Activated CD4-positive, alpha-beta T cell treated with anti-CD3 and anti-CD28 coated beads, Interleukin-2, amount 50 U/mL, for 48 hours (primary cell): ENCODE data around the gene PLCL2.

Experiments used
- DNase-seq, 2 experiments: peaks; one replicate each; pipeline ENCODE4 v3.0.0-alpha.2; 2020

The PLCL2 gene

DNA sequence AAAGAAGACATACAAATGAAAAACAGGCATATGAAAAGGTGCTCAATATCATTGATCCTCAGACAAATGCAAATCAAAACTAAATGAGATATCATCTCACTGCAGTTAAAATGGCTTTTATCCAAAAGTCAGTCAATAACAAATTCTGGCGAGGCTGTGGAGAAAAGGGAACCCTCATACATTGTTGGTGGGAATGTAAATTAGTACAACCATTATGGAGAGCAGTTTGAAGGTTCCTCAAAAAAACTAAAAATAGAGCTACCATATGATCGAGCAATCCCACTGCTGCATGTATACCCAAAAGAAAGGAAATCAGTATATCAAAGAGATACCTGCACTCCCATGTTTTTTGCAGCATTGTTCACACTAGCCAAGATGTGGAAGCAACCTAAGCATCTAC, 165.8 kb downstream of the PLCL2 start:
- DNase-seq, result no peak

DNA sequence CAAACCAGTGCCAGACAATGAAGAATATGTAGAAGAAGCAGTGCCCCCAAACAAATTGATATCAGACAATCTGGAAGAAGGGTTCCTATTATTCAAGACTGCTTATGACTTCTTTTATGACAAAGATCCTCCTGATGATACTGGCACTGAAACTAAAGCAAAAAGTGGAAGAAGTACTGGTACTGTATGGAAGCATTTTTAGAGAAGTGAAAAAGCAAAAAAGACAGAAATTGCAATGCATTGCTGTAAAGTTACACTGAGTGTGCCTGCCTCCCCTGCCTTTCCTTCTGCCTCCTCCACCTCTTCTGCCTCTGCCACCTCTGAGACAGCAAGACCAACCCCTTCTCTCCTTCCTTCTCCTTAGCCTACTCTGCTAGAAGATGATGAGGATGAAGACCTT, 167.6 kb downstream of the PLCL2 start:
- no peak for DNase-seq

DNA sequence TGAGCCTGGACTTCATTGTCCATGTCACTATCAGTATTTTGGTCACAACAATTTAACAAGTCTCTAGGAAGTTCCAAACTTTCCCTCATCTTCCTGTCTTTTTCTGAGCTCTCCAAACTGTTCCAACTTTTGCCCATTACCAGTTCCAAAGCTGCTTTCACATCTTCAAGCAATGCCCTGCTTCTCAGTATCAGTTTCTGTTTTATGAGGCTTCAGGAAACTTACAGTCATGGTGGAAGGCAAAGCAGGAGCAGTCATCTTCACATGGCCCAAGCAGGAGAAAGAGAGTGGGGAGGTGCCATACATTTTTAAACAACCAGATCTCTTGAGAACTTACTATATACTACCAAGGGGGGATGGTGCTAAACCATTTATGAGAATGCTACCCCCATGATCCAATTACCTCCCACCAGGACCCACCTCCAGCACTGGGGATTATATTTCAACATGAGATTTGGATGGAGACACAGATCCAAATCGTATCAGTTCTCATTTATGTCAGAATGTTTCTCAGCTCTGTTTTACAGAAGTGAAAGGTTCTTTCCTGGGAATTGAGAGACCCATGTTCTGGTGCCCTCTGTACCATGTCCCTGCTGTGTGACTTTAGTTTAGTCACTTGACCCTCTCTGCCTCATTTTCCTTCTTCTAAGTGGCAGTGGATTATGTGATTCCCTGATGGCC, 169.7 kb downstream of the PLCL2 start:
- DNase-seq, result no peak

DNA sequence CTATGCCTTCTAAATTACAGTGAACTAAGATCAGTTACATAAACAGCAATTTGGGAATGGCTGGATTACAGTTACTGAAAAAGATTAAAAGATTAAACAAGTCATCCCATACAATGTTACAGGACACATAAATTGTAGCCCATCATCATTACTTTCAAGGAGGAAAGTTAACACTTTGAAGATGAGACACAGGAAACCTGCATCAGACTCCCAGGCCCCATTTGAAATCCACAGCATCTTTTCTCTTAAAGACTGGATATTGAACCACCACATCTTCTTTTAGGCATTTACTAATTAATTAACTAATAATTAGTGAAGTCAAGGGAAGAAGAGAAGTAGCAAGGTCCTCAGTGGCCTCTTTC, 170.2 kb downstream of the PLCL2 start:
- DNase-seq, result no peak

DNA sequence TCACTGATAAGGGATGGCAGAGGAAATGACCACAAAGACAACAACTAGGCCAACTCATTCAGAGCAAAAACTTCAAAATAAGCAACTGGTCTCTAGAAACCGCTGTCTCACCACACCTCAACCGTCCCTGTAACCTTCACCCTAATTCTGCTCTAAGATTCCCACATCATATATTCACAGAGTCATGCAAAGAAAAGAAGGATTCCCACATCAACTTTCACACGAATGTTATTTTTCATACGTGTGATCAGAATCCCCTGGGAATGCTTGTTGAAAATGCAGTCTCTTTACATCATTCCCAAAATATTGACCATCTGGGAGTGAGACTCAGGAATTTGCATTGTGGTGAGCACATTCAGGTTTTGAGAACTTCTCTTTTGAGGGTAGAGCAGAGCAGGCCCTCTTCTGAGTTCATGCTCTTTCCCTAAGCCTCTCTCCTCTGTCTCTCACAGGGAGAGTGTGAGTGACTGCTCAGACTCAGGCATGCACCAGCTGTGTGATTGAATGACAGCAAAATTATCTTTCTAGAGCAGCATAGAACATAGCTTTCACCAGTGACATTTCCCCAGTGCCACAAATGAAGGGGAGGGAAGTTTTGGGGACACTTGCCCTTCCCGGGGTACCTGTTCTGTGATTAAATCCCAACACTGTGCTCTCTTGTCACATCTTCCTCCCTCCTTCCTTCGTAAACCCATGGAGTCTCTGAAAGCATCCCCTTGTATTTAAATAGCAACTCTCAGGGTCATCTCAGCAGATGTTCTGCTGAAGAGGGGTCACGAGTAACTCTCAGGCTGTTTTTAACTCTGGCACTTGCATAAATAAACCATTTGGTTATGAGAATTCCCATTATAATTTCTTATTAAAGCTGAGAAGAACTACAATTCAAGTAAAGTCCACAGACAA, 170.9 kb downstream of the PLCL2 start:
- no peak for DNase-seq

DNA sequence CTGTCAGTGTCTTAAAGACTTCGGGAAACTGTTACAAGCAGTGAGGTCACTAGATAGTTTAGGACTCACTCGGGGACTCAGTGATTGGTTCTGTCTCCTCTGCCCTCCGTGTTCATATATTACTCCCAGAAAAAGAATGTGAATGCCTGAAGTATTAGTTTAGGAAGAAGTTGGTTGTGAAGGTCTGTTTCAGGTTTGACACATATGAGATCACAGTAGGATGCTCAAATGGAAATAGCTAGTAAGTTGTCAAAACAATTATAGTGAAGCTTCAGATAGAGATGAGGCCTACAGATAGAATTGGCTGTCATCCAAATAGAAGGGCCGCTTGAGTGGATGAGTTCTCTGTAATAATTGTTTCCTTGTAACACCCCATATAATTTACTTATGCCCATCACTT, 172.6 kb downstream of the PLCL2 start:
- no peak for DNase-seq

DNA sequence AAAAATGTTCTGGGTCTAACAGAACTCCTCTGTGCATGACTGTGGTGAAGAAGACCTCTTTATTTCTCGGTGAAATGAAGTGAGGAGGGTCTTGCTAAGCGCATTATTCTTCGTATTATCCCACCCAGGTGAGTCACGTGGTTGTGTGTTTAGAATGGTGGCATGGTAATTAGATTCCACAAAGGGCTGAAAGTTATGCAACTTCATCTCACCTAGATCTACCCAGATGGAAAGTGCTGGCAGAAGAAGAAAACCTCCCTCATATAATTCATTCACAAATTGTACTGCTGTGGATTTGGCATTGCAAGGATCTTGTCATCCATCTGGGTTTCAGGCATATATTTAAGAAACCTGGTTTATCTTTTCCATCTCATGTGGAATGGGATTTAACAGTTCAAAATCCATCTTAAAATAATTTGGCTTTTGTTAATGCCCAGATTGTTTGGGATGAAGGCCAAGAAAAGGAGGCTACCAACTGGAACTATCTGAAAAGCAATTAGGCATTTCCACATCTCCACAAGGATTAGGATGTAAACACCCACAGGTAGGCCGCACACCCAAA, 175.3 kb downstream of the PLCL2 start:
- DNase-seq, result no peak

DNA sequence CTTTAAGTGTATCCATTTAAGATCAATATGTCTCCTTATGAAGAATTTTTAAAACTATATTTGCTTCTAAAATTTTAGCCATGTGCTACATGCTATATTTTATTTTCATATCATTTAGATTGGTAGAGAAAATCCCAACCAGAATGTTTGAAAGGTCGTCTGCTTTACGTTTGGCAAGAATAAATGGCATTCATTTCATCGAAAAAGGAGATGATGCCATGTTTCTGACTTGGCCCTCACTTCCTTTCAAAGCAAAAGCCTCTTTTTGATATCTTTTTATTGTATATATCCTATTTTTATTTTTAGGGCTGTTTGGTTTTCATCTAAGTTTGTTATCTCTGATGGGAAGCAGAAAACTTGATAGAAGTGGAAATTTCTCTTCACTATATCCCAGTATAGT, 176.2 kb downstream of the PLCL2 start:
- no peak for DNase-seq

DNA sequence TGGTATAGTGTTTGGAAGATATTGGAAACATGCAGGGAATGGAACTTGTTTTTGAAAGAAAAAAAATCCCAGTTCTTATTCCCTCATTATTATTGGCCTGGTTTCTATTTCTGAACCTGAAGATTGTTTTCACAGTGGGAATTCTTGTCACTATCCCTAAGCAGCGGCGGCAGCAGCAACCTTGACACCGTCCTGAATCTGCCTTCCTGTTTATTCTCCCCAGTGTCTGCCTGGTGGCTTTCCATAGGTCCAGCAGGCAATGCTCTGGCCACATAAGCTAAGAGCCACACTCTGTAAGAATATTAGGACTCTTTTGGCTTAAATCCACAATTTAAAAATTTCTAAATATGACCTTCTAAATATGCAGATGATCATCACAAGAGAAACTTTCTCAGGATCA, 178.0 kb downstream of the PLCL2 start:
- DNase-seq, result no peak

DNA sequence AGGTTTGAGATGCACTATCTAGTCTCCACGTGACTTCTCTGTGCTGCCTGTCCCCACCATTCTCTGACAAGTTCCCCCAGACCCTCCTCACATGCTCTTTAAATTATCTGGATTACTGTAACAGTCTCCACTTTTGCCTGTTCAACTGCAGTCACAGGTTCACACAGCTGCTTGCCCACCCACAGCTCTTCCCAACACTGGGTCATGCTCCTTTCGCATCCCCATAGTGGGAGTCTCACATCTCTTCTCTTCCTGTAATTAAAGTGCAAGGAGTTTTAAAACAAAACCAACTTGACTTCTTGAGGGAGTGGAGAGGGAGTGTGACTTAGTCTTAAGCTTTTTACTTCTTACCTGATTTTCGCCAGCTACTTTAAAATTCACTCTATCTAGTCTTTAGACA, 178.8 kb downstream of the PLCL2 start:
- no peak for DNase-seq

DNA sequence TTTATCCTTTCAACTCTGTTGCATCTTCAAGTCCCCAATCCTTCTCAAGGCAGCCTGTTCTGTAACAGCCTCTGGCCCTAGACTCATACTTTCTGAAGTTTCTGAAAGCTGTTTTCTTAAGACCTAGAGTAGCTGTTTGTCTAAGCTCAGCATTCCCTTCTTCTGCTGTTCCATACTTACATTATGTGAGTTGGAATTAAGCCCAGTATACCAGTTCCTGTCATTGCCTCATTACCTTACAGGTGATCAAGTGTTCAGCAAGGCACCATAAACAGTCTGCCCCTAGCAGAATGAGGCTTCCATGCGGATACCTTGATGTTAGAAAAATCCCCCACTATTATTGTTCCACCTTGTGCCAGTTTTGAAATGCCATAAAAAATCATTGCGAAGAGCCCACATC, 180.6 kb downstream of the PLCL2 start:
- no peak for DNase-seq

DNA sequence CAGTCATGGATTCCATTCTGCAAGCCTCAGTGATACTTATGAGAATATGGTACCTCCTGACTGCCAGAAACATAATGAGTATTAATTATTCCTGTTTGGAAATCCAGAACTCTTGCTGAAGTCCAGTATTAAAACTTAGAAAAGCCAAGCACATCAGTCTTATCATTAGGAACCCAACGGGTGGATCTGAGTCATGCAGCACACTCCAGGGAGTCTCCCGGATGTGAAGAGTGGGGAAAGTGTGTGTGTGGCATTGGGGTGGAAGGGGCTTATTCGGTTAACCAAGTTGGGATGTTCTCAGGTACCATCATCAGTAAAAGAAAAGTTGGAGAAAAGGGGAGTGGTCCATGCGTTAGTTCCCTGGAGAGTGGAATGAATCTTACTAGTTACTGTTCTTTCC, 181.1 kb downstream of the PLCL2 start:
- no peak for DNase-seq

DNA sequence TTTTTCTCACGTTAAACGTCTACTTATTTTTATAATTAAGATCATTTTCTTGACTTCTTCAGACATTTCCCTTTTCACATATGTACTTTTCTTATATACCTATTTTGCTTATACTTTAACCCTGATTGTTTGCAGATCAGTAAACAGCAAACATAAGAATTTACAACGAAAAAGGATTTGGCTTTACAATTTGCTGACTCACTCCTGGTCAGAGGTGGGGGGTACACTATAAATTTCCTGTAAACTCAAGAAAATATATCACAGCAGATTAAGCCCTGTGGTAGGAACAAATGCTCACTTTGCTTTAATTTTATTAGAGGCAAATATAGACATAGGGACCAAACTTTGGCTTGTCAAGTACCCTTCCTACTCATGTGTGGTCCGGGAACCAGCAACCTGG, 185.0 kb downstream of the PLCL2 start:
- no peak for DNase-seq

DNA sequence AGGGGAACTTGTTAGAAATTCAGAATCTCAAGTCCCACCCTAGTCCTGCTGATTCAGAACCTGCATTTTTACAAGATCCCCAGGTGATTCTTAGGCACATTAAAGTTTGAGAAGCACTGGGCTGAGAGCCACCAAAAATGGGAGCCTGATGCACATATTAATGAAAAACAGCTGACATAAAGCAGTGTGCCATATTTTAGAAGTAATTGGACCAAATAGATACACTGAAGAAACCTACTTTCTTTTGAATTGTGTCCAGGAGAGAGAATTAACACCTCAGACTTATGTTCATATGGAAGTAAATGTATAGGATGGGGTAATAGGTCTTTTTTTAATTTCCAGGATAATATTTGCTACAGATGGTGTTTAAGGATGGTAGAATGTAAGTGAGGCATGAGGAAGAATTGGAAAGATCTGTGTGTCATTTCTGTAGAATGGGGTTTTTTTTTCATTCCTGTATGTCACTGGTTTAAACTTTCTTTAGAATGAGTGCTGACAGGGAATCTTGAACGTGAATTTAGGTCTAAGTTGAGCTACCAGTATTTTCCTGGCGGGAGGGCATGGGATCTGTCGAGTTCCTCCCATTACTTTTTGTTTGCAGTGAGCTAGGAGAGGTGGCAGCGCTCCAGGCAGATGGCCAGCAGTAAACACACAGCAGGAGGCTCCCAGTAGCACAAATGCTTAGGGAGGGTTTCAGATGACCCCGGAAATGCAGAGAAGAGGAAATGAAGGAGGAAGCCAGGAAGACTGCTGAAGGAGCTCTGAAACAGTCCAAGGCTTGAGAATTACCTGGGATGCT, 185.6 kb downstream of the PLCL2 start:
- no peak for DNase-seq

DNA sequence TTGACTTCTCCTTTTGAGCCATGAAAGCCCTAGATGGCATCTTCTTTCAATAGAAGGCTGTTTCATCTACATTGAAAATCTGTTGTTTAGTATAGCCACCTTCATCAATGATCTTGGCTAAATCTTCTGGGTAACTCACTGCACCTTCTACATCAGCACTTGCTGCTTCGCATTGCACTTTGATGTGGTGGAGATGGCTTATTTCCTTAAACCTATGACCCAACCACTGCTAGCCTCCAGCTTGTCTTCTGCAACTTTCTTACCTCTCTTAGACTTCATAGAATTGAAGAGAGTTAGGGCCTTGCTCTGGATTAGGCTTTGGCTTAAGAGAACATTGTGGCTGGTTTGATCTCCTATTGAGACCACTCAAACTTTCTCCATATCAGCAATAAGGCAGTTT, 189.8 kb downstream of the PLCL2 start:
- DNase-seq, result no peak

DNA sequence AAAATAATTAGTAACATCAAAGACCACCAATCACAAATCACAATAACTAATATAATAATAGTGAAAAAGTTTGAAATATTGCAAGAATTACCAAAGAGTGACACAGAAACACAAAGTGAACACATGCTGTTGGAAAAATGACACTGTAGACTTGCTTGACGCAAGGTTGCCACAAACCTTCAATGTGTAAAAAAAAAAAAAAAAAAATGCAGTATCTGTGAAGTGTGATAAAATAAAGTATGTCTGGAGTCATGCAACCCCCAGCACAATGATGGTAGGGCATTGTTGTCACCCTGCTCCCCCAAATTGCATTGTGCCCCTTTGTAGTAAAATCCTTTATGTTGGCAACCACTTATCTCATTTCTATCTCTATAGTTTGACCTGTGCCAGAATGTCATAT, 190.6 kb downstream of the PLCL2 start:
- no peak for DNase-seq

DNA sequence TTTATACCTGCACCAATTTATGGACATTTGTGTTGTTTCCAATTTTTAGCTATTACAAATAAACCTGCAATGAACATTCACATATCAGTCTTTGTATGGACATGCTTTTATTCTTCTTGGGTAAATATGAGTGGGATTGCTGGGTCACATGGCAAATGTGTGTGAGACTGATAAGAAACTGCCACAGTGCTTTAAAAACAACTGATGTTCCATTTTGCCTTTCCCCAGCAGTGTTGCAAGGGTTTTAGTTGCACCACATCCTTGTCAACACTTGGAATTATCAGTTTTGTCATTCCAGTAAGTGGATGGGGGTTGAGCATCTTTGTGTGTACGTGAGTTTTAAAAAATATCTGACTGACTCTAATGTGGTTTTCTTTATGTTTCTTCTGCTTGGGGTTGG, 191.2 kb downstream of the PLCL2 start:
- no peak for DNase-seq

DNA sequence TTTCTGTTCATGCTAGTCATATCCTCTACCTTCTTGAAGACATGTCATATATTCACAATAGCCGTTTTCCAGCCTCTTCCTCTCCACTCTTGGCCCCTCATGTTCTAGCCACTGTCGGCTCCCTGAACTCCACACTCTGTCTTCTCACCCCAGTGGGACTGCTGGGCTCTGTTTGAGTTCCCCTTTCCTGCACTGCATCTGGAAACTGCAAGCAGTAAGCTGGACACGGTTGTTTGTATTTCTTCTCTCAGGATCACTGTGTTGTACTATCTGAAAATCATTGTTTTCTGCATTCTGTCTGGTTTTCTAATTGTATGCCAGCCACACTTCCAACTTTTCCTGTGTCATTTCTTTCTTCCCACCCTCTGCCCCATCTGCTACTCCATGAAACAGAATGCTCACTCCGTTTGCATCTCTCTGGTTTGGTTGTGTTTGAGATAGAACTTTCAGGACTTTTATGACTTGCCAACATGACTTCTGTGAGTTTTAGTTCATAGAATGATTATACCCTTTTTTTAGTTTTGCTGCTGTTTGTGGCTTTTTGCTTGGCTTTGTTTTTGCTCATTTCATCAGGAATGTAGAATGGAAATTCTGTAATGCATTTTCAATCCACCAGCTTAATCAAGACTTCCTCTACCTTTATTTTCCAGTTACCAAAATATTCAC, 192.3 kb downstream of the PLCL2 start:
- DNase-seq, result no peak

DNA sequence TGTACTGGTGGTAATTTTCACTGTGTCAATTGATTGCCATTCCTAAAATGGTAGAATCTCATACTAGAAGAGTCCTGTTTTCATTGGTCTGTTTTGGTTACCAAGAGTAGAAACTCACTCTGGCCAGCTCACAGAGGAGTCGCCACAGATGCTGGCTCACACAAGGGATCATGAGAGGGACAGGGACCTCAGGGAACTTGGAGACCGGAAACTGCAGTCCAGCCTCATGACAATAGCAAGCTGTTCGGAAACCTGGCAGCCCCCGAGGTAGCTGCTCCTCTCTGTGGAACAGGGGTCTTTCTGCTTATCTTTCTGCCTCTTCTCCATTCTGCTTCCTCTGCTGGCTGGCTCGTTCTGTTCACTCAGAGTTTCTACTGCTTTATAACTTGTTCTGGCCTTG, 192.9 kb downstream of the PLCL2 start:
- no peak for DNase-seq

DNA sequence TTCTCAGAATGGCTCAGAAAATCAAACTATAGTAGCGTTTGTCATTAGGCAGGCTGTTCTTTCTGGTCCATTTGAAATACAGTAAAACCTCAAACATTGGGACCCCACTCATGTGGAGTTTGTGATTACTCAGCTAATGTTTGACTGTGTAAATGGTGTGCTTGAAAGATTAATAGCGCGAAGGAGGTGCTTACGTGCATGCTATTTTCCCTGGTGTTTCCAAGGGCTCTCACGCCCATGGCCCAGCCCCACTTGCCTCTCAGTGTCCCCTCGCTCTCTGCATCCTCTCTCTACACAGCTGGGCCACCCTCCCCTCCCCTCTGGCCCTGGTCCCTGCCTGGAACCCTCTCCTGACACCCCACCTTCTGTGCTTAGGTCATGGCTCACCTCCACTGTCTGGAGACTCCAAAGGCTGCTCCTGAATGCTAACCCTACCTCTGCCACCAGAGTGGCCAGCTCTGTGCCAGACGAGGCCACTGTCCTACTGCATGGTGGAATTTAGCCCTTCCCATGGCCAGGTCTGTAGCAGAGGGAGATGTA, 194.2 kb downstream of the PLCL2 start:
- no peak for DNase-seq

DNA sequence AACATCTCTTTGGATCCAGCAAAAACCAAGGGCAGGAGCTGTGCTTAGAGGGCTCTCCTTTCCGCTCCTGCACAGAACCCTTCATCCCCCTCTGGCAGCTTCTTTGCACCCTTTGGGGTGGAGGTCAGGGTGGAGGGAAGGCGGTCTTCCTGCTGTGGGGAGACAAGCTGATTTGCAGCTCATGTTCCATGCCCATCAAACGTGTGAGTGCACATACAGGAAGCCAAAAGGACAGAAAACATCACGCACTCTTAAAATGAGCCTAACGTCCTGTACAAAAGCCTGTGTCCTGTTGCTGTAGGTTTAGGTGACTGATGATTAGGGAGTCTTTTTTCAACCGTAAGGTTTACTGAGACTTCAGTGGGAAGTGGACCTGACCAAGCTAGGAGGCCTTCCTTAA, 195.2 kb downstream of the PLCL2 start:
- no peak for DNase-seq

DNA sequence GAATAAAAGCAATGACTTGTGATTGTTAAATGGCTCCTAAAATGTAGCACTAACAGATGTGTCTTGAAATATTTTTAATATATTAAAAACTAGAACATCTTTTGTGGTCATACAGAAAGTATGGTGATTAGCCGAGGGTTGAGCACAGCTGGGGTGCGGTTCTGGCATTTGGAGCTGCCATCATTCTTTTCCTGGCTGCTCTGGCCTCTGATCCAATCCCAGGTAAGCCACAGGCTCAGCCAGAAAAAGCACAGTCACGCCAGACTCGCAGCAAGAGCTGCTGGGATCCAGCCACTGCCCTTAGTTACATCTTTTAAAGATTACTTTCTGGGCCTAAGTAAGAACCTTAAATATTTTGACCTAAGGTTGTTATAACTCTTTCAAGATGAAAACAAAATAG, 196.8 kb downstream of the PLCL2 start:
- DNase-seq, result no peak

DNA sequence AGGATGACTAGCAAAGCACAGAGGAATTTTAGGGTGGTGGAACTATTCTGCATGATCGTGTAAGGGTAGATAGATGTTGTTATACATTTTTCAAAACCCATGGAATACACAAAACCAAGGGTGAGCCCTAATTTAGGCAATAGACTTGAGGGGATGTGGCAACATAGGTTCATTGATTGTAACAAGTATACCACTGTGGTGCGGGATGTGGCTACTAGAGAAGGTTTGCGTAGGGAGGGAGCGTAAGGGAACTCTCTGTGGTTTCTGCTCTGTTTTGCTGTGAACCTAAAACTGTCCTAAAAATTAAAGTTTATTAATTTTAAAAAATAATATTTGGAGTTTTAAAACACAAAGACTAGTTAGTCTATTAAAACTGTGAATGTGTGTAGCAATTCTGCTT, 202.8 kb downstream of the PLCL2 start:
- no peak for DNase-seq
